HG03175 (cell line): ENCODE measurements around the gene CD209.

Source experiments
- ATAC-seq: cut with Tn5 transposase; IDR thresholded peaks from one replicate; pipeline ENCODE4 v1.9.1; 2021; ENCODE audit warnings: mild to moderate bottlenecking, moderate library complexity; ENCODE audit not compliant: unreplicated experiment

The CD209 gene

GRCh38 chr19:7739801-7740681 lies 7.3 kb downstream of the CD209 start:
- ATAC-seq = no peak

GRCh38 chr19:7739211-7739755 lies 8.1 kb downstream of the CD209 start:
- no peak for ATAC-seq

GRCh38 chr19:7738023-7738422 lies 9.3 kb downstream of the CD209 start:
- ATAC-seq = no peak

GRCh38 chr19:7737215-7737614 lies 10.1 kb downstream of the CD209 start:
- no peak for ATAC-seq

GRCh38 chr19:7736148-7736547 lies 11.2 kb downstream of the CD209 start:
- no peak for ATAC-seq

- no peak for ATAC-seq
Observed at GRCh38 chr19:7734220-7735203, 12.8 kb downstream of the CD209 start.

- no peak for ATAC-seq
Observed at GRCh38 chr19:7733376-7733775, 14.0 kb downstream of the CD209 start.

GRCh38 chr19:7732045-7732444 lies 15.3 kb downstream of the CD209 start, which contains the start of gene CLEC4G:
Gene CLEC4G, minus strand, starts transcription at chr19:7732110. Its CDS starts 8 bp downstream, at chr19:7732102.
- ATAC-seq = no peak

- ATAC-seq = no peak
Observed at GRCh38 chr19:7731615-7732014, 15.7 kb downstream of the CD209 start.

- ATAC-seq = no peak
Observed at GRCh38 chr19:7731218-7731595, 16.1 kb downstream of the CD209 start.

- no peak for ATAC-seq
Observed at GRCh38 chr19:7730286-7731217, 16.8 kb downstream of the CD209 start.

- no peak for ATAC-seq
Observed at GRCh38 chr19:7729831-7730285, 17.5 kb downstream of the CD209 start.

- no peak for ATAC-seq
Observed at GRCh38 chr19:7729211-7729610, 18.1 kb downstream of the CD209 start.

- no peak for ATAC-seq
Observed at GRCh38 chr19:7725791-7726190, 21.5 kb downstream of the CD209 start.

GRCh38 chr19:7722231-7722651 lies 25.1 kb downstream of the CD209 start:
- no peak for ATAC-seq

GRCh38 chr19:7720351-7720750 lies 27.0 kb downstream of the CD209 start:
- ATAC-seq = no peak

- ATAC-seq = no peak
Observed at GRCh38 chr19:7718668-7719067, 28.7 kb downstream of the CD209 start.

GRCh38 chr19:7716762-7717161 lies 30.6 kb downstream of the CD209 start:
- no peak for ATAC-seq

GRCh38 chr19:7715671-7716070 lies 31.7 kb downstream of the CD209 start:
- no peak for ATAC-seq

- ATAC-seq = no peak
Observed at GRCh38 chr19:7710616-7711015, 36.7 kb downstream of the CD209 start.
